ENCODE measurements around the gene POU6F2.
"Not testable (repeated sequence)": the region's sequence is repeated elsewhere in the genome, so short reads cannot be mapped to it uniquely, and the experiment has no call there.

POU6F2 gene

GRCh38 chr7:39353615-39354376 lies 376.1 kb downstream of the POU6F2 start:
- DNase-seq (ENCODE audit: low read depth in 2 of 2): no peak

- DNase-seq (ENCODE audit: low read depth in 2 of 2): no peak
These were observed 378.0 kb downstream of the POU6F2 start for GRCh38 chr7:39355664-39356063.

GRCh38 chr7:39356172-39356925 lies 378.6 kb downstream of the POU6F2 start:
- no peak for DNase-seq (ENCODE audit: low read depth in 2 of 2)

- no peak for DNase-seq (ENCODE audit: low read depth in 2 of 2)
These were observed 379.9 kb downstream of the POU6F2 start for GRCh38 chr7:39357648-39358047.

- no peak for DNase-seq (ENCODE audit: low read depth in 2 of 2)
These were observed 382.3 kb downstream of the POU6F2 start for GRCh38 chr7:39360038-39360437.

GRCh38 chr7:39360766-39361165 lies 383.1 kb downstream of the POU6F2 start:
- DNase-seq (ENCODE audit: low read depth in 2 of 2): no peak

- DNase-seq (ENCODE audit: low read depth in 2 of 2): no peak
These were observed 388.1 kb downstream of the POU6F2 start for GRCh38 chr7:39365751-39366295.

GRCh38 chr7:39367451-39367850 lies 389.7 kb downstream of the POU6F2 start:
- DNase-seq (ENCODE audit: low read depth in 2 of 2): no peak

GRCh38 chr7:39367943-39368342 lies 390.2 kb downstream of the POU6F2 start:
- no peak for DNase-seq (ENCODE audit: low read depth in 2 of 2)

GRCh38 chr7:39372383-39372782 lies 394.7 kb downstream of the POU6F2 start:
- DNase-seq (ENCODE audit: low read depth in 2 of 2): no peak

GRCh38 chr7:39374436-39375040 lies 396.8 kb downstream of the POU6F2 start:
- DNase-seq (ENCODE audit: low read depth in 2 of 2): no peak

- DNase-seq (ENCODE audit: low read depth in 2 of 2): no peak
These were observed 397.6 kb downstream of the POU6F2 start for GRCh38 chr7:39375047-39375873.

GRCh38 chr7:39375874-39376190 lies 398.1 kb downstream of the POU6F2 start:
- no peak for DNase-seq (ENCODE audit: low read depth in 2 of 2)

- DNase-seq (ENCODE audit: low read depth in 2 of 2): not testable (repeated sequence)
These were observed 399.2 kb downstream of the POU6F2 start for GRCh38 chr7:39376881-39377280.

GRCh38 chr7:39379416-39379815 lies 401.7 kb downstream of the POU6F2 start:
- DNase-seq (ENCODE audit: low read depth in 2 of 2): no peak

- DNase-seq (ENCODE audit: low read depth in 2 of 2): no peak
These were observed 405.4 kb downstream of the POU6F2 start for GRCh38 chr7:39383136-39383535.

- DNase-seq (ENCODE audit: low read depth in 2 of 2): no peak
These were observed 406.7 kb downstream of the POU6F2 start for GRCh38 chr7:39384386-39384785.

GRCh38 chr7:39386718-39387117 lies 409.0 kb downstream of the POU6F2 start:
- DNase-seq (ENCODE audit: low read depth in 2 of 2): no peak

- no peak for DNase-seq (ENCODE audit: low read depth in 2 of 2)
These were observed 414.4 kb downstream of the POU6F2 start for GRCh38 chr7:39392151-39392550.

- no peak for DNase-seq (ENCODE audit: low read depth in 2 of 2)
These were observed 416.5 kb downstream of the POU6F2 start for GRCh38 chr7:39394105-39394680.

- no peak for DNase-seq (ENCODE audit: low read depth in 2 of 2)
These were observed 421.7 kb downstream of the POU6F2 start for GRCh38 chr7:39399458-39399857.

All from stimulated activated CD4-positive, alpha-beta T cell treated with anti-CD3 and anti-CD28 coated beads, Interleukin-1b, Interleukin-23, amount 100 ng/mL, for 4 hours (primary cell).